Activated naive CD4-positive, alpha-beta T cell treated with anti-CD3 and anti-CD28 coated beads, Interleukin-2, amount 50 U/mL, for 16 hours (primary cell): ENCODE results near the gene BEX4.

Experiments used
- DNase-seq: peaks from one replicate; pipeline ENCODE4 v3.0.0-alpha.2; 2020

BEX4 gene

GRCh38 chrX:103240155-103240554 lies 25.2 kb downstream of the BEX4 start:
- no peak for DNase-seq

GRCh38 chrX:103248553-103248952 lies 33.6 kb downstream of the BEX4 start:
- DNase-seq: no peak

GRCh38 chrX:103249805-103250204 lies 34.9 kb downstream of the BEX4 start:
- DNase-seq: no peak

- DNase-seq: no peak
These were observed 36.1 kb downstream of the BEX4 start for GRCh38 chrX:103250977-103251376.

- no peak for DNase-seq
These were observed 38.7 kb downstream of the BEX4 start for GRCh38 chrX:103253608-103254007.

- peak; percentile 26 for DNase-seq
These were observed 39.4 kb downstream of the BEX4 start for GRCh38 chrX:103254171-103254824.

GRCh38 chrX:103254921-103255493 lies 40.1 kb downstream of the BEX4 start, which contains the start of gene TCEAL8:
TCEAL8 (minus strand) TSS chrX:103255155; CDS start chrX:103253979, 1,176 bp downstream.
- peak; percentile 61 for DNase-seq

- no peak for DNase-seq
These were observed 41.7 kb downstream of the BEX4 start for GRCh38 chrX:103256651-103257050.

GRCh38 chrX:103258275-103258674 lies 43.4 kb downstream of the BEX4 start:
- no peak for DNase-seq
